Body of pancreas (tissue), 4 donors: Measurements from ENCODE around the gene SEC24B. TPM values are rescaled to one million over a fixed set of nuclear protein-coding genes. Genes with fewer than 3 reads are reported as not detected.

Experiments
- ATAC-seq: fragments of 150-250 bp; one replicate; pipeline ENCODE4 v1.9.1; 2016
- DNase-seq, 4 donors: peaks; one replicate each; pipeline ENCODE4 v3.0.0-alpha.2; 2019
- H3K27ac ChIP-seq, 4 donors: fragments of 200-600 bp; sonication (generic); 1 replicate in 3 of 4; 2 replicates in 1 of 4; pipeline versions ENCODE4 v1.5.1 to v1.6.1; 2016 to 2019; ENCODE audit warnings: mild to moderate bottlenecking in 1 of 4, mixed read lengths in 1 of 4, moderate library complexity in 1 of 4
- H3K27me3 ChIP-seq, 2 donors: fragments of 200-600 bp; sonication (generic); one replicate each; pipeline ENCODE4 v1.6.0; 2016; ENCODE audit warnings: mild to moderate bottlenecking in 1 of 2
- H3K36me3 ChIP-seq, 2 donors: fragments of 200-600 bp; sonication (generic); replicated peaks in 1 of 2; 2 replicates each; pipeline ENCODE4 v1.5.1; 2016; ENCODE audit warnings: low read depth in 2 of 2; ENCODE audit not compliant: insufficient read depth in 1 of 2
- H3K4me1 ChIP-seq: fragments of 200-600 bp; sonication (generic); one replicate; pipeline ENCODE4 v1.6.0; 2016
- H3K4me3 ChIP-seq, 2 donors: fragments of 200-600 bp; sonication (generic); 1 replicate in 1 of 2; 2 replicates in 1 of 2; pipeline ENCODE4 v1.5.1; 2016 to 2019
- H3K9me3 ChIP-seq, 3 donors: fragments of 200-600 bp; sonication (generic); 1 replicate in 2 of 3; 2 replicates in 1 of 3; pipeline ENCODE4 v1.5.1; 2016
- CTCF ChIP-seq, 7 experiments: fragments of 450-650 bp in 4 of 7; fragments of 200-600 bp in 3 of 7; sonication (generic) in 3 of 7; IDR thresholded peaks; one replicate each; pipeline ENCODE4 v1.5.1; 2016 to 2019; ENCODE audit warnings: antibody characterized with exemption in 7 of 7
- POLR2A ChIP-seq, 3 donors: fragments of 450-650 bp; IDR thresholded peaks; one replicate each; pipeline ENCODE4 v1.6.1; 2016; ENCODE audit warnings: antibody characterized with exemption in 3 of 3, mild to moderate bottlenecking in 2 of 3
- WGBS, 2 donors: methylation state at CpG; one replicate each; pipeline ENCODE4 v1.1.5; 2017; 5-methylcytosine and 5-hydroxymethylcytosine counted together
- intact Hi-C: fragments of 100-400 bp; cut with DNase I; formaldehyde crosslinking; loops from one replicate; pipeline ENCODE4 v1.15.1; 2023
- total RNA-seq, 2 donors: library from RNA; depleted of rRNA; stranded (reverse); fragments of >200 nt; gene quantifications; one replicate each; pipeline ENCODE4 v1.1.0, GENCODE V29; 2016

The SEC24B gene
- total RNA-seq, 2 donors from 2014 or later: 10.2 to 16.3 TPM

GRCh38 chr4:109434007-109434971 lies 674 bp downstream of the SEC24B start:
- DNase-seq: peak; percentile 41 to 58 (median 46)
- intact Hi-C loops: no loop called here
- peaks cover 38% of the 10 kb centered on the region for H3K4me1 ChIP-seq

GRCh38 chr4:109435635-109436034 lies 2.0 kb downstream of the SEC24B start:
- DNase-seq: no peak
- peaks cover 44% of the 10 kb centered on the region for H3K4me1 ChIP-seq
- no peaks in the 10 kb centered on the region for H3K27me3 ChIP-seq
- no peaks in the 10 kb centered on the region for H3K36me3 ChIP-seq
- no peak for TF ChIP-seq POLR2A (IDR thresholded peaks at IDR 0.05)
- no peak for TF ChIP-seq CTCF (IDR thresholded peaks at IDR 0.05)
- H3K9me3 ChIP-seq: no peaks in the 10 kb centered on the region
- ATAC-seq: no peak
- 28 to 49% methylated on average over 3 of the region's 3 CpGs for whole genome bisulfite sequencing, 2 donors
- intact Hi-C loops: no loop called here
- H3K4me3 ChIP-seq: no peak overlapping the region
- peak overlapping the region in 2 of 4 donors; percentile 26 to 91 for H3K27ac ChIP-seq

More at GRCh38 chr4:109434007-109434971, 674 bp downstream of the SEC24B start:
- peak; percentile 70 for ATAC-seq
- H3K36me3 ChIP-seq: no peaks in the 10 kb centered on the region
- H3K4me3 ChIP-seq: peak overlapping the region; percentile 42 to 46
- 1 to 2% methylated on average over 14 to 50 of the region's 70 CpGs for WGBS, 2 donors
- H3K9me3 ChIP-seq: no peaks in the 10 kb centered on the region
- H3K27ac ChIP-seq: peak overlapping the region; percentile 81 to 91 (median 90)
- no peak for TF ChIP-seq CTCF (IDR thresholded peaks at IDR 0.05)
- TF ChIP-seq POLR2A (IDR thresholded peaks at IDR 0.05): no peak
- no peaks in the 10 kb centered on the region for H3K27me3 ChIP-seq

- H3K9me3 ChIP-seq: no peaks in the 10 kb centered on the region
- no peaks in the 10 kb centered on the region for H3K36me3 ChIP-seq
- 59 to 62% methylated on average over 3 of the region's 3 CpGs for WGBS, 2 donors
- no peak overlapping the region for H3K4me3 ChIP-seq
- ATAC-seq (no peak), DNase-seq (no peak)
- peaks cover 52% of the 10 kb centered on the region for H3K4me1 ChIP-seq
- no peak overlapping the region for H3K27ac ChIP-seq
- H3K27me3 ChIP-seq: no peaks in the 10 kb centered on the region
- TF ChIP-seq POLR2A (IDR thresholded peaks at IDR 0.05) (no peak), CTCF (IDR thresholded peaks at IDR 0.05) (no peak)
- intact Hi-C loops: no loop called here
Measured at GRCh38 chr4:109436504-109436903, 2.9 kb downstream of the SEC24B start.

GRCh38 chr4:109440948-109441347 lies 7.3 kb downstream of the SEC24B start:
- no peak for ATAC-seq
- peaks cover 63% of the 10 kb centered on the region for H3K4me1 ChIP-seq

More at GRCh38 chr4:109440948-109441347, 7.3 kb downstream of the SEC24B start:
- H3K4me3 ChIP-seq: no peak overlapping the region
- no peaks in the 10 kb centered on the region for H3K27me3 ChIP-seq
- no peak for TF ChIP-seq CTCF (IDR thresholded peaks at IDR 0.05)
- no peak for TF ChIP-seq POLR2A (IDR thresholded peaks at IDR 0.05)
- no peaks in the 10 kb centered on the region for H3K9me3 ChIP-seq
- no peaks in the 10 kb centered on the region for H3K36me3 ChIP-seq
- intact Hi-C loops: no loop called here
- 35 to 41% methylated on average over 4 of the region's 4 CpGs for WGBS, 2 donors
- no peak for DNase-seq
- no peak overlapping the region for H3K27ac ChIP-seq
